Stimulated activated naive CD8-positive, alpha-beta T cell treated with anti-CD3 and anti-CD28 coated beads, Interleukin-15, amount 100 ng/mL, for 72 hours (primary cell): ENCODE results near the gene RXYLT1.
"Not testable (repeated sequence)": the region's sequence is repeated elsewhere in the genome, so short reads cannot be mapped to it uniquely, and the experiment has no call there.

Experiments used
- ATAC-seq: fragments of 150-1000 bp; cut with Tn5 transposase; 2 replicates; pipeline ENCODE4 v1.10.0; 2021; ENCODE audit warnings: mild to moderate bottlenecking, moderate library complexity
- DNase-seq, 2 donors: peaks; one replicate each; pipeline ENCODE4 v3.0.0; 2021 to 2022
- H3K27ac Mint-ChIP-seq, 2 donors: one replicate each; pipeline ENCODE4 v1.8.0; 2022; ENCODE audit warnings: mild to moderate bottlenecking in 2 of 2, mixed read lengths in 2 of 2, moderate library complexity in 2 of 2
- H3K27me3 Mint-ChIP-seq: one replicate; pipeline ENCODE4 v1.8.0; 2022; ENCODE audit warnings: mixed read lengths
- H3K4me1 Mint-ChIP-seq: one replicate; pipeline ENCODE4 v1.8.0; 2022; ENCODE audit warnings: mild to moderate bottlenecking, mixed read lengths
- H3K4me3 Mint-ChIP-seq, 2 donors: one replicate each; pipeline ENCODE4 v1.8.0; 2022; ENCODE audit warnings: mild to moderate bottlenecking in 2 of 2, mixed read lengths in 2 of 2, moderate library complexity in 1 of 2
- H3K9me3 Mint-ChIP-seq, 2 donors: one replicate each; pipeline ENCODE4 v1.8.0; 2022; ENCODE audit warnings: mixed read lengths in 2 of 2

Gene RXYLT1

DNA sequence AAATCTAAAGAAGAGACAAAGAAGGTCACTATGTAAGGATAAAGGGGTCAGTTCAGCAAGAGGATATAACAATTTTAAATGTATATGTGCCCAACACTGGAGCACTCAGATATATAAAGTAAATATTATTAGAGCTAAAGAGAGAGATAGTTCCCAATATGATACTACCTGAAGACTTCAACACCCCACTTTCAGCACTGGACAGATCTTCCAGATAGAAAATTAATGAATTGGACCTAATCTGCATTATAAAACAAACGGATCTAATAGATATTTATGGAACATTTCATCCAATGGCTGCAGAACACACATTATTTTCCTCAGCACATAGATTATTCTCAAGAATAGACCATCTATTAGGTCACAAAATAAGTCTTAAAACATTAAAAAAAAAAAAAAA lies 40.7 kb downstream of the RXYLT1 start:
- Mint-ChIP-seq H3K4me3 (no peak overlapping the region), H3K27me3 (peaks cover 32% of the 10 kb centered on the region), H3K9me3 (peaks cover 4 to 5% of the 10 kb centered on the region in 2 donors), H3K4me1 (peaks cover 21% of the 10 kb centered on the region), H3K27ac (no peak overlapping the region)
- ATAC-seq (no peak), DNase-seq (no peak)

DNA sequence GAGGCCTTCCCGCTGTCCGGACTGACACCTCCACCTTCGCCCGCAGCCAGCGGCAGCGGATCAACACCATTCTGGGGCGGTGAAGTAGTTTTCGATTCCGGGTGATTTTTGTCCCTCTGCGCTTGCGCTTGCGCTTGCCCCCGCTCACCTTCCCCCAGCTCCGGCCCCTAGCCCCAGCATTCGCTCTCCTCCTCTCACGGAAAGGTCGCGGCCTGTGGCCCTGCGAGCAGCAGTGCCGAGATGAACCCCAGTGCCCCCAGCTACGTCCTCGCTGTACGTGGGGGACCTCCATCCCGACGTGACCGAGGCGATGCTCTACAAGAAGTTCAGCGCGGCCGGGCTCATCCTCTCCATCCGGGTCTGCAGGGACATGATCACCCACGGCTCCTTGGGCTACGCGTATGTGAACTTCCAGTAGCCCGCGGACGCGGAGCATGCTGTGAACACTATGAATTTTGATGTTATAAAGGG lies 42.1 kb downstream of the RXYLT1 start:
- Mint-ChIP-seq H3K4me1 (peaks cover 10% of the 10 kb centered on the region), H3K27ac (peak overlapping the region in 1 of 2 donors; percentile 87), H3K4me3 (peak overlapping the region; percentile 78 to 84), H3K9me3 (peaks cover 4 to 5% of the 10 kb centered on the region in 2 donors), H3K27me3 (peaks cover 29% of the 10 kb centered on the region)
- ATAC-seq (peak; percentile 59), DNase-seq (peak in 1 of 2 donors; percentile 13)

GRCh38 chr12:63822352-63822751 lies 42.6 kb downstream of the RXYLT1 start:
- Mint-ChIP-seq H3K27ac (no peak overlapping the region), H3K27me3 (peaks cover 23% of the 10 kb centered on the region), H3K4me1 (peaks cover 10% of the 10 kb centered on the region), H3K9me3 (peaks cover 4 to 5% of the 10 kb centered on the region in 2 donors), H3K4me3 (peak overlapping the region; percentile 78 to 84)
- ATAC-seq (no peak), DNase-seq (no peak)

DNA sequence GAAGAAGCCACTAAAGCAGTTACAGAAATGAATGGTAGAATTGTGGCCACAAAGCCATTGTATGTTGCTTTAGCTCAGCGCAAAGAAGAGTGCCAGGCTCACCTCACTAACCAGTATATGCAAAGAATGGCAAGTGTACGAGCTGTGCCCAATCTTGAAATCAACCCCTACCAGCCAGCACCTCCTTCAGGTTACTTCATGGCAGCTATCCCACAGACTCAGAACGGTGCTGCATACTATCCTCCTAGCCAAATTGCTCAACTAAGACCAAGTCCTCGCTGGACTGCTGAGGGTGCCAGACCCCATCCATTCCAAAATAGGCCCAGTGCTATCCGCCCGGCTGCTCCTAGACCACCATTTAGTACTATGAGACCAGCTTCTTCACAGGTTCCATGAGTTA lies 43.3 kb downstream of the RXYLT1 start:
- peak; percentile 39 for ATAC-seq
- Mint-ChIP-seq H3K9me3 (peaks cover 4 to 5% of the 10 kb centered on the region in 2 donors), H3K27me3 (peaks cover 23% of the 10 kb centered on the region)

GRCh38 chr12:63826006-63826585 lies 46.4 kb downstream of the RXYLT1 start:
- Mint-ChIP-seq H3K9me3 (peaks cover 0 to 5% of the 10 kb centered on the region in 2 donors), H3K4me1 (peaks cover 10% of the 10 kb centered on the region), H3K4me3 (no peak overlapping the region), H3K27me3 (peaks cover 35% of the 10 kb centered on the region), H3K27ac (no peak overlapping the region)
- DNase-seq (no peak), ATAC-seq (no peak)

More for the DNA sequence above, 43.3 kb downstream of the RXYLT1 start:
- Mint-ChIP-seq H3K4me1 (peaks cover 10% of the 10 kb centered on the region), H3K27ac (no peak overlapping the region), H3K4me3 (no peak overlapping the region)
- no peak for DNase-seq

DNA sequence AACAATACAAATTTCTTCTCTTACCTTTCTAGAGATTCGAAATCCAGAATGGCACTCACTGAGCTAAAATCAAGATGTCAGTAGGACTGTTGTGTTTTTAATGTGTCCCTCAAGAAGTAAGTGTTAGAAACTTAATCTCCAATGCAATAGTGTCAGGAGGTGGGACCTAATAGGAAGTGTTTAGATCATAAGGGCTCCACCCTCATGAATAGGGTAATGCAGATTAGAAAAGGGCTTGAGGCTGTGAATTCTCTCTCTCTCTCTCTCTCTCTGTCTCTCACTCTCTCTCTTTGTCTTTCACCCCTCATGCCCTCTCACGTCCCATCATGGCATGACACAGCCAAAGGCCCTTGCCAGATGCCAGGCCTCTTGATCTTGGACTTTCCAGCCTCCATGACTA lies 49.2 kb downstream of the RXYLT1 start:
- H3K4me1 Mint-ChIP-seq, result no peaks in the 10 kb centered on the region
- peaks cover 18% of the 10 kb centered on the region for H3K27me3 Mint-ChIP-seq
- H3K4me3 Mint-ChIP-seq, result no peak overlapping the region
- no peaks in the 10 kb centered on the region for H3K9me3 Mint-ChIP-seq
- no peak for ATAC-seq
- no peak overlapping the region for H3K27ac Mint-ChIP-seq
- no peak for DNase-seq

- ATAC-seq (no peak), DNase-seq (no peak)
- Mint-ChIP-seq H3K4me3 (no peak overlapping the region), H3K27me3 (peaks cover 7% of the 10 kb centered on the region), H3K27ac (no peak overlapping the region), H3K4me1 (no peaks in the 10 kb centered on the region), H3K9me3 (no peaks in the 10 kb centered on the region)
Observed at GRCh38 chr12:63836046-63836445, 56.3 kb downstream of the RXYLT1 start.

GRCh38 chr12:63836936-63837335 lies 57.2 kb downstream of the RXYLT1 start:
- no peak overlapping the region for H3K27ac Mint-ChIP-seq
- no peak for ATAC-seq

DNA sequence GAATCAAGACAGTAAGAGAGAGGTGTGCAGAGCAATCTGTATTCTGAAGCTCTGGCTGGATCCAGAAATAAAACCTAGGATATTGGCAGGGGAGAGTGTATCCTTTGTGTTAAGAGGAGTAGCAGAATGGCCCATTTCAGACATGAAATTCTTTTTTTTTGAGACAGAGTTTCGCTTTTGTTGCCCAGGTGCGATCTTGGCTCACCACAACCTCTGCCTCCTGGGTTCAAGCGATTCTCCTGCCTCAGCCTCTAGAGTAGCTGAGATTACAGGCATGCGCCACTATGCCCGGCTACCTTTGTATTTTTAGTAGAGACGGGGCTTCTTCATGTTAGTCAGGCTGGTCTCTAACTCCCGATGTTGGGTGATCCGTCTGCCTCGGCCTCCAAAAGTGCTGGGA lies 58.7 kb downstream of the RXYLT1 start:
- no peak overlapping the region for H3K27ac Mint-ChIP-seq
- no peaks in the 10 kb centered on the region for H3K9me3 Mint-ChIP-seq
- ATAC-seq, result no peak
- peaks cover 4% of the 10 kb centered on the region for H3K4me1 Mint-ChIP-seq
- no peak for DNase-seq
- peaks cover 7% of the 10 kb centered on the region for H3K27me3 Mint-ChIP-seq
- H3K4me3 Mint-ChIP-seq, result no peak overlapping the region

More at GRCh38 chr12:63836936-63837335, 57.2 kb downstream of the RXYLT1 start:
- Mint-ChIP-seq H3K27me3 (no peaks in the 10 kb centered on the region), H3K4me3 (no peak overlapping the region), H3K9me3 (no peaks in the 10 kb centered on the region), H3K4me1 (no peaks in the 10 kb centered on the region)
- DNase-seq, result no peak

GRCh38 chr12:63841011-63841410 lies 61.3 kb downstream of the RXYLT1 start:
- H3K27ac Mint-ChIP-seq, result peak overlapping the region in 1 of 2 donors; percentile 34
- peaks cover 12% of the 10 kb centered on the region for H3K4me1 Mint-ChIP-seq
- no peak for ATAC-seq

GRCh38 chr12:63841571-63841970 lies 61.9 kb downstream of the RXYLT1 start:
- Mint-ChIP-seq H3K27me3 (peaks cover 29% of the 10 kb centered on the region), H3K4me1 (peaks cover 12% of the 10 kb centered on the region), H3K27ac (no peak overlapping the region), H3K4me3 (no peak overlapping the region), H3K9me3 (no peaks in the 10 kb centered on the region)
- no peak for ATAC-seq
- no peak for DNase-seq

More at GRCh38 chr12:63841011-63841410, 61.3 kb downstream of the RXYLT1 start:
- no peak for DNase-seq
- Mint-ChIP-seq H3K4me3 (no peak overlapping the region), H3K9me3 (no peaks in the 10 kb centered on the region), H3K27me3 (peaks cover 24% of the 10 kb centered on the region)

DNA sequence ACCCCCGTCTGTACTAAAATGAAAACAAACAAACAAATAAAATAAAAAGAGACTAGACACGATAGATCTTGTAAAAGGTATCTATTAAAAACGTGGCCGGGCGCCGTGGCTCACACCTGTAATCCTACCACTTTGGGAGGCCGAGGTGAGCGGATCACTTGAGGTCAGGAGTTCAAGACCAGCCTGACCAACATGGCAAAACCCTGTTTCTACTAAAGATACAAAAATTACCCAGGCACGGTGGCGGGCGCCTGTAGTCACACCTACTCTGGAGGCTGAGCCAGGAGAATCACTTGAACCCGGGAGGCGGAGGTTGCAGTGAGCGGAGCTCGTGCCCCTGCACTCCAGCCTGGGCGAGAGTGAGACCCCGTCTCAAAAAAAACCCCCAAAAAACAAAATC lies 63.0 kb downstream of the RXYLT1 start:
- Mint-ChIP-seq H3K27me3 (peaks cover 34% of the 10 kb centered on the region), H3K4me1 (peaks cover 12% of the 10 kb centered on the region), H3K4me3 (peak overlapping the region; percentile 64 to 77)
- not testable (repeated sequence) for DNase-seq, H3K9me3 Mint-ChIP-seq, H3K27ac Mint-ChIP-seq, ATAC-seq

- Mint-ChIP-seq H3K27me3 (peaks cover 37% of the 10 kb centered on the region), H3K27ac (no peak overlapping the region), H3K4me1 (peaks cover 12% of the 10 kb centered on the region), H3K4me3 (peak overlapping the region; percentile 66 to 77), H3K9me3 (no peaks in the 10 kb centered on the region)
- peak; percentile 51 for ATAC-seq
- no peak for DNase-seq
Observed at GRCh38 chr12:63843254-63843720, 63.6 kb downstream of the RXYLT1 start.

DNA sequence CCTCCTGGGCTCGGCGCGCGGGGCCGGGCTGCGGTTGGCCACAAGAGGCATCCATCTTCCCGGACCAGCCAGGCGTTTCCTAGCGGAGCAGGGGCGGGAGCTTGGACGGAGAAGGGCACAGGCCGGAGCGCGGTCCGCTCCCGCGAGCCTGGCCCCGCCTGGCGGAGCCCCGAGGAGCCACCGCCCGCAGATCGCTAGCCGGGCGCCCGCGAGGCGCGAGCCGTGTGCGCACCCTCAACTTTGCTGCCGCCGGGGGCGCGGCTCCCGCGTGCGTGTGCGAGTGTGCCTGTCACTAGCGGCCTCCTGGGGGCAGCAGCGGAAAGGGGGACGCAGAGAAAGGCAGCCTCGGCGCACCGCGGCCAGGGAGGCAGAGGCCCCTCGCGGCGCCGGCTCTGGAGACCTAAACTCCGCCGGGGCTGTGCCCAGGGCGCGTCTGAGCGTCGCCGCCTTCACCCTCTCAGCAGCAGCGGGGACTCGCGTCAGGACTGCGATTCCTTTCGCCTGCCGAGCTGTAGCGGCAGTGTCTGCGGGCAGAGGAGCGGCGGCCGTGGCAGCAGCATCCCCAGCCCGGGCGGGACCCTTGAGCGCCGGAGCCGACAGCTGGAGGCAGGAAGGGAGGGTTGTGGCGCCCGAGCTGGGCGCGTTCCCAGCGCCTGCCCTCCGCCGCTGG lies 64.1 kb downstream of the RXYLT1 start:
- H3K27me3 Mint-ChIP-seq, result peaks cover 43% of the 10 kb centered on the region

GRCh38 chr12:63844391-63845341 lies 65.0 kb downstream of the RXYLT1 start, which contains the start of gene SRGAP1:
SRGAP1 (plus strand) TSS chr12:63844700; CDS start chr12:63844817, 117 bp downstream.
- DNase-seq (peak in 1 of 2 donors; percentile 20), ATAC-seq (peak; percentile 21)
- H3K27me3 Mint-ChIP-seq, result peaks cover 43% of the 10 kb centered on the region
- H3K27ac Mint-ChIP-seq, result peak within 1 kb of the TSS in 1 of 2 donors; percentile 68
- H3K9me3 Mint-ChIP-seq, result no peaks in the 10 kb centered on the region
- H3K4me3 Mint-ChIP-seq, result peak within 1 kb of the TSS; percentile 91 to 94
- H3K4me1 Mint-ChIP-seq, result peaks cover 12% of the 10 kb centered on the region

More for the DNA sequence above, 64.1 kb downstream of the RXYLT1 start:
- H3K27ac Mint-ChIP-seq, result no peak overlapping the region
- peak; percentile 94 for ATAC-seq
- peaks cover 12% of the 10 kb centered on the region for H3K4me1 Mint-ChIP-seq
- peak; percentile 86 to 87 for DNase-seq
- H3K4me3 Mint-ChIP-seq, result peak overlapping the region; percentile 66 to 77
- no peaks in the 10 kb centered on the region for H3K9me3 Mint-ChIP-seq
